Left colon (tissue), 2 donors: ENCODE data around the gene C5. TPM values are rescaled to one million over a fixed set of nuclear protein-coding genes. Genes with fewer than 3 reads are reported as not detected.
A peak's percentile ranks its signal among the peaks of the same experiment; 100 is the strongest.
"Not testable (repeated sequence)": the region's sequence is repeated elsewhere in the genome, so short reads cannot be mapped to it uniquely, and the experiment has no call there.

ENCODE experiments used
- ATAC-seq: fragments of 200-7000 bp; cut with Tn5 transposase; one replicate; pipeline ENCODE4 v1.9.1; 2020; ENCODE audit warnings: mild to moderate bottlenecking, moderate library complexity
- DNase-seq, 2 donors: peaks; one replicate each; pipeline ENCODE4 v3.0.0-alpha.2; 2020
- intact Hi-C, 2 donors: fragments of 100-400 bp; cut with DNase I in 1 of 2; cut with micrococcal nuclease in 1 of 2; formaldehyde crosslinking; loops; one replicate each; pipeline versions ENCODE4 v1.11.2 to v1.14.0; 2022; cut with DNase I, micrococcal nuclease
- total RNA-seq, 2 donors: library from RNA; stranded (reverse); fragmentation: NEBNext Ultra II Directional; extraction: Animal tissue kit (Norgen Biotek cat#: 25700); gene quantifications; one replicate each; pipeline ENCODE4 v1.2.1, GENCODE V29; 2021
- donor health status: DM: no; HTN: no; CAD: no.
- donor health status: DM: yes; HTN: yes; CAD: no.

Gene C5
- total RNA-seq, 2 donors from 2014 or later: 1.2 to 1.9 TPM

GRCh38 chr9:121057821-121058220, 7.7 kb upstream of the C5 start:
- ATAC-seq: no peak
- intact Hi-C loops: no loop called here

GRCh38 chr9:121055642-121056143, 5.6 kb upstream of the C5 start:
- no peak for DNase-seq
- intact Hi-C loops: no loop called here
- ATAC-seq: peak; percentile 40

More at GRCh38 chr9:121057821-121058220, 7.7 kb upstream of the C5 start:
- no peak for DNase-seq

GRCh38 chr9:121053544-121053943, 3.5 kb upstream of the C5 start:
- ATAC-seq (peak; percentile 55), DNase-seq (no peak)
- intact Hi-C loops: no loop called here

- intact Hi-C loops: no loop called here
- DNase-seq (no peak), ATAC-seq (no peak)
Observed at GRCh38 chr9:121048618-121049017, 1.5 kb downstream of the C5 start.

- DNase-seq (no peak), ATAC-seq (no peak)
- intact Hi-C loops: no loop called here
Observed at GRCh38 chr9:121048175-121048574, 1.9 kb downstream of the C5 start.

GRCh38 chr9:121038804-121039203, 11.3 kb downstream of the C5 start:
- ATAC-seq (no peak), DNase-seq (no peak)
- intact Hi-C loops: no loop called here

GRCh38 chr9:121038362-121038761, 11.7 kb downstream of the C5 start:
- DNase-seq (no peak), ATAC-seq (no peak)
- intact Hi-C loops: no loop called here

- ATAC-seq, intact Hi-C loops: not testable (repeated sequence)
Observed at GRCh38 chr9:121035717-121036116, 14.4 kb downstream of the C5 start.

GRCh38 chr9:121034529-121034928, 15.5 kb downstream of the C5 start:
- ATAC-seq (no peak), DNase-seq (no peak)
- intact Hi-C loops: no loop called here

More at GRCh38 chr9:121035717-121036116, 14.4 kb downstream of the C5 start:
- not testable (repeated sequence) for DNase-seq

GRCh38 chr9:121029469-121029868, 20.6 kb downstream of the C5 start:
- ATAC-seq (no peak), DNase-seq (no peak)
- intact Hi-C loops: no loop called here

- ATAC-seq, DNase-seq, intact Hi-C loops: not testable (repeated sequence)
Observed at GRCh38 chr9:121028285-121028684, 21.8 kb downstream of the C5 start.

- no peak for DNase-seq
Observed at GRCh38 chr9:121026768-121027167, 23.3 kb downstream of the C5 start.

GRCh38 chr9:121026260-121026691, 23.8 kb downstream of the C5 start:
- DNase-seq: no peak
- no peak for ATAC-seq
- intact Hi-C loops: no loop called here

More at GRCh38 chr9:121026768-121027167, 23.3 kb downstream of the C5 start:
- no peak for ATAC-seq
- intact Hi-C loops: no loop called here

GRCh38 chr9:121024237-121024636, 25.8 kb downstream of the C5 start:
- no peak for DNase-seq

GRCh38 chr9:121023064-121023463, 27.0 kb downstream of the C5 start:
- no peak for DNase-seq
- intact Hi-C loops: no loop called here
- ATAC-seq: no peak

More at GRCh38 chr9:121024237-121024636, 25.8 kb downstream of the C5 start:
- intact Hi-C loops: no loop called here
- no peak for ATAC-seq

GRCh38 chr9:121021301-121021700, 28.8 kb downstream of the C5 start:
- ATAC-seq (no peak), DNase-seq (no peak)
- intact Hi-C loops: no loop called here

GRCh38 chr9:121019273-121019672, 30.8 kb downstream of the C5 start:
- ATAC-seq (no peak), DNase-seq (no peak)
- intact Hi-C loops: no loop called here

- DNase-seq (no peak), ATAC-seq (no peak)
- intact Hi-C loops: no loop called here
Observed at GRCh38 chr9:121013911-121014310, 36.2 kb downstream of the C5 start.

- ATAC-seq: no peak
Observed at GRCh38 chr9:121009650-121010049, 40.4 kb downstream of the C5 start.

GRCh38 chr9:120999317-120999716, 50.8 kb downstream of the C5 start:
- ATAC-seq: no peak
- no peak for DNase-seq
- intact Hi-C loops: no loop called here

More at GRCh38 chr9:121009650-121010049, 40.4 kb downstream of the C5 start:
- DNase-seq: no peak
- intact Hi-C loops: no loop called here

- ATAC-seq (no peak), DNase-seq (no peak)
- intact Hi-C loops: no loop called here
Observed at GRCh38 chr9:120998111-120998510, 52.0 kb downstream of the C5 start.
